IMR-90 (cell line): ENCODE measurements around the gene EIF2S1. TPM values are rescaled to one million over a fixed set of nuclear protein-coding genes. Genes with fewer than 3 reads are reported as not detected.

Source experiments
- ATAC-seq: fragments of 200-7000 bp; cut with Tn5 transposase; 2 replicates; pipeline ENCODE4 v1.9.1; 2020; ENCODE audit warnings: low read depth, mild to moderate bottlenecking, moderate library complexity
- BruUV-seq: library from RNA; stranded (reverse); fragments of 400-500 nt; replicated peaks from 2 replicates; lab custom pipeline; 2021; lab: Mats Ljungman, UMichigan
- CTCF ChIA-PET: fragments of 300-600 bp; formaldehyde crosslinking; extraction: SDS; loops from one replicate; lab custom pipeline; 2021; ENCODE audit warnings: antibody characterized with exemption; lab: Yijun Ruan, JAX
- POLR2A ChIA-PET: fragments of 300-600 bp; sonication (Branson Sonifier 250); formaldehyde crosslinking; loops from one replicate; lab custom pipeline; 2022; ENCODE audit warnings: antibody characterized with exemption; ENCODE audit not compliant: unreplicated experiment; lab: Charles Lee
- DNase-seq: peaks from one replicate; pipeline ENCODE4 v3.0.0; 2013
- H2AFZ ChIP-seq: replicated peaks from 2 replicates; pipeline ENCODE3; 2013; ENCODE audit warnings: low read length, mild to moderate bottlenecking; ENCODE audit not compliant: poor library complexity
- H2AK5ac ChIP-seq: 2 replicates; pipeline ENCODE4 v1.6.1; 2013; ENCODE audit warnings: low read depth, low read length, inconsistent platforms
- H2AK9ac ChIP-seq: replicated peaks from 2 replicates; pipeline ENCODE3; 2013; ENCODE audit warnings: mild to moderate bottlenecking, low read depth, low read length, moderate library complexity; ENCODE audit not compliant: poor library complexity
- H2BK120ac ChIP-seq: 2 replicates; pipeline ENCODE4 v1.6.1; 2013; ENCODE audit warnings: low read depth, low read length, inconsistent platforms
- H2BK15ac ChIP-seq: 3 replicates; pipeline ENCODE4 v1.6.1; 2013; ENCODE audit warnings: low read depth, low read length, inconsistent platforms
- H2BK20ac ChIP-seq: 2 replicates; pipeline ENCODE4 v1.6.1; 2013; ENCODE audit warnings: low read depth, mild to moderate bottlenecking, inconsistent platforms, low read length, moderate library complexity
- H2BK5ac ChIP-seq: 2 replicates; pipeline ENCODE4 v1.6.1; 2013; ENCODE audit warnings: mild to moderate bottlenecking, low read depth, low read length, inconsistent platforms; ENCODE audit not compliant: poor library complexity, severe bottlenecking
- H3K14ac ChIP-seq: replicated peaks from 2 replicates; pipeline ENCODE4 v1.6.1; 2013; ENCODE audit warnings: low read depth, low read length, inconsistent platforms
- H3K18ac ChIP-seq: 2 replicates; pipeline ENCODE4 v1.6.1; 2013; ENCODE audit warnings: low read depth, low read length, control low read depth
- H3K23ac ChIP-seq: 2 replicates; pipeline ENCODE4 v1.6.1; 2013; ENCODE audit warnings: low read depth, low read length, inconsistent platforms
- H3K27ac ChIP-seq: 2 replicates; pipeline ENCODE4 v1.5.1; 2013; ENCODE audit warnings: mild to moderate bottlenecking, control low read depth, low read length; ENCODE audit not compliant: insufficient read depth
- H3K27me3 ChIP-seq: 2 replicates; pipeline ENCODE4 v1.6.1; 2013; ENCODE audit warnings: low read length; ENCODE audit not compliant: control insufficient read depth, insufficient read depth
- H3K36me3 ChIP-seq: 2 replicates; pipeline ENCODE4 v1.6.1; 2013; ENCODE audit warnings: low read length, mixed read lengths; ENCODE audit not compliant: control insufficient read depth, insufficient read depth
- H3K4ac ChIP-seq: 2 replicates; pipeline ENCODE4 v1.6.1; 2013; ENCODE audit warnings: low read depth, low read length, inconsistent platforms
- H3K4me1 ChIP-seq: 2 replicates; pipeline ENCODE4 v1.6.1; 2013; ENCODE audit warnings: low read length, mixed read lengths; ENCODE audit not compliant: control insufficient read depth, insufficient read depth
- H3K4me2 ChIP-seq: 2 replicates; pipeline ENCODE4 v1.6.1; 2013; ENCODE audit warnings: low read depth, mild to moderate bottlenecking, control low read depth, low read length, moderate library complexity
- H3K4me3 ChIP-seq: 2 replicates; pipeline ENCODE4 v1.5.1; 2013; ENCODE audit warnings: low read depth, mild to moderate bottlenecking, control low read depth, low read length, moderate library complexity; ENCODE audit not compliant: insufficient read depth
- H3K56ac ChIP-seq: 2 replicates; pipeline ENCODE4 v1.6.1; 2013; ENCODE audit warnings: low read length, inconsistent platforms; ENCODE audit not compliant: insufficient read depth; ENCODE audit errors: extremely low read depth
- H3K79me1 ChIP-seq, 2 experiments: 2 replicates each; pipeline ENCODE4 v1.6.1; 2013; ENCODE audit warnings: low read length in 2 of 2, inconsistent platforms in 1 of 2, low read depth in 1 of 2
- H3K9ac ChIP-seq: 2 replicates; pipeline ENCODE4 v1.6.1; 2013; ENCODE audit warnings: low read depth, low read length, control low read depth
- H3K9me1 ChIP-seq: 2 replicates; pipeline ENCODE4 v1.6.1; 2013; ENCODE audit warnings: low read length, inconsistent platforms; ENCODE audit not compliant: insufficient read depth
- H3K9me3 ChIP-seq: 2 replicates; pipeline ENCODE4 v1.6.1; 2013; ENCODE audit warnings: low read length; ENCODE audit not compliant: control insufficient read depth, insufficient read depth
- H4K20me1 ChIP-seq: 2 replicates; pipeline ENCODE4 v1.6.1; 2013; ENCODE audit warnings: low read length, inconsistent platforms; ENCODE audit not compliant: insufficient read depth
- H4K5ac ChIP-seq: 2 replicates; pipeline ENCODE4 v1.6.1; 2013; ENCODE audit warnings: mild to moderate bottlenecking, low read depth, low read length, control low read depth
- H4K8ac ChIP-seq, 2 experiments: 2 replicates each; pipeline ENCODE4 v1.6.1; 2013; ENCODE audit warnings: low read depth in 2 of 2, low read length in 2 of 2, control low read depth in 1 of 2, inconsistent platforms in 1 of 2
- H4K91ac ChIP-seq: 2 replicates; pipeline ENCODE4 v1.6.1; 2013; ENCODE audit warnings: low read depth, low read length, inconsistent platforms; ENCODE audit not compliant: insufficient read depth
- BHLHE40 ChIP-seq: fragments of 150-350 bp; IDR thresholded peaks from 2 replicates; pipeline ENCODE4 v1.6.1; 2016; ENCODE audit warnings: mild to moderate bottlenecking, low read depth, low read length
- CHD1 ChIP-seq: IDR thresholded peaks from 2 replicates; pipeline ENCODE4 v1.6.1; 2012; ENCODE audit warnings: low read depth, low read length, improper control_type of control experiment
- FOS ChIP-seq: fragments of 150-350 bp; IDR thresholded peaks from 2 replicates; pipeline ENCODE4 v1.6.1; 2016; ENCODE audit warnings: low read depth, low read length
- MAZ ChIP-seq: IDR thresholded peaks from 2 replicates; pipeline ENCODE4 v1.6.1; 2012; ENCODE audit warnings: low read depth, mild to moderate bottlenecking, low read length, improper control_type of control experiment, moderate library complexity, borderline replicate concordance
- NFE2L2 ChIP-seq: fragments of 150-350 bp; IDR thresholded peaks from 2 replicates; pipeline ENCODE4 v1.6.1; 2016; ENCODE audit warnings: low read depth, mild to moderate bottlenecking, low read length
- POLR2A ChIP-seq: IDR thresholded peaks from 2 replicates; pipeline ENCODE4 v1.6.1; 2012; ENCODE audit warnings: mild to moderate bottlenecking, low read depth, low read length
- WGBS, 2 experiments: methylation state at CpG; one replicate each; pipeline versions ENCODE4 v1.1.5 to v1.1.7; 2013; ENCODE audit warnings: missing lambda C conversion rate in 2 of 2; ENCODE audit not compliant: insufficient read length in 1 of 2; ENCODE audit errors: extremely low coverage in 2 of 2; 5-methylcytosine and 5-hydroxymethylcytosine counted together
- dilution Hi-C: fragments of 300-500 bp; cut with HindIII; formaldehyde crosslinking; loops from one replicate; pipeline ENCODE4 v1.14.3; 2018; ENCODE audit warnings: low sequenced_read_pairs; ENCODE audit not compliant: unreplicated experiment
- in situ Hi-C: fragments of 300-500 bp; cut with MboI; formaldehyde crosslinking; loops from 3 replicates; pipeline ENCODE4 v1.14.3; 2019; ENCODE audit warnings: low sequenced_read_pairs, inconsistent platforms, mixed read lengths
- intact Hi-C: fragments of 100-400 bp; cut with micrococcal nuclease; formaldehyde crosslinking; loops from 2 replicates; pipeline ENCODE4 v1.10.0; 2022
- polyA plus RNA-seq, 3 experiments: library from polyadenylated mRNA; depleted of rRNA; stranded (reverse); fragments of >200 nt; gene quantifications; 2 replicates each; pipeline ENCODE4 v1.2.3, GENCODE V29; 2012; ENCODE audit warnings: low replicate concordance in 1 of 3
- total RNA-seq: library from RNA; depleted of rRNA; stranded (reverse); fragments of >200 nt; gene quantifications from 2 replicates; pipeline ENCODE4 v1.2.3, GENCODE V29; 2012

EIF2S1 gene
- total and polyA plus RNA-seq, 2 of the 4 experiments (the other 2 are of a cell fraction): 57.9 to 125 TPM

DNA sequence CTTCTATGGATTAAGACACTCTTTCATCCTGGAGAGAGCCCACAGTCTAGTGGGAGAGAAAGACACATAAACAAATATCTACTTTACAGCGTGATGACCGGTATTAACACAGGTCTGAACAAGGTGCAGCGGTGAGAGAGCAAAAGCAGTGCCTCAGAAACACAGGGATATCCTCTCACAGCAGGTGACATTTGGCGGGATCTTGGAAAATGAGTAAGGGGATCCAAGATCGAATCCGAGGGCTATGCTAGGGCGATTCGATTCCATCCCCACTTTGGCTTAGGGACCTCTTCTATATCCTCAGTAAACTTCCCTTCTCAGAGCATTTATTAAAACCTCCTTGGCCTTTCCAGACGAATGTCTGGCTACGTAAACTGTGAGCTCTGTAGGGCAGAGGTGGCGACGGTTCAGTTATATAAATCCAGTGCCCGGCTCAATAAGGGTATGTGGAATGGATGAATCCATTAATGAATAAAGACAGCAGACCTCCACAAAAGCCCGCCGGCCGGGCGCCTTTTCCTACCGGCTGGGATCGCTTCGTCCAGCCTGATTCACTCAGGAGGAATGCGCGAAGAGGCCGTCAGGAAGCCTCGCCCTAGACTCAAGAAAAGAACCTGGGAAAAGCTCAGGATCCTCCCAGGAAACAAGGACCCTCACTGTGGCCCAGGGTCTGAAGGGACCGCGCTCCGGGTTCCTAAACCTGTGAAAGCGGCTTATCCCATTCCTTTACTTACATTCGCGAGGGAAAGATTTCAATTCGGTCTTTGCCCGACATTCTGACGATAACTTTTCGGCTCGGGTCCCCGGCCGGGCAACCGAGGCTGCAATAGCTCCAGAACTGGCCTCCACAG lies 979 bp upstream of the EIF2S1 start:
- TF ChIP-seq FOS: no peak; the same call in 1 of the 2 replicates
- peak; percentile 94 for TF ChIP-seq CHD1
- TF ChIP-seq MAZ: no peak
- no peak for TF ChIP-seq NFE2L2
- TF ChIP-seq POLR2A: peak; percentile 90
- TF ChIP-seq BHLHE40: no peak
- intact Hi-C loops (loop anchor here (1.0 kb wide), 1 partner anchor 118 kb away; the partner anchor contains the start of gene PALS1), dilution Hi-C loops (no loop called here), in situ Hi-C loops (no loop called here)
- CTCF ChIA-PET: interaction anchor here (0.5 to 1.6 kb wide), 19 partner anchors 8 to 506 kb away, joined by 3 to 9 read pairs (median 3); no protein-coding TSS in a partner anchor
- H2AK9ac ChIP-seq: peak overlapping the region; percentile 93
- peak overlapping the region; percentile 65 for H2BK5ac ChIP-seq
- no peak overlapping the region for H2BK20ac ChIP-seq
- H2BK120ac ChIP-seq: no peak overlapping the region; the same call in 1 of the 2 replicates
- peak overlapping the region; percentile 78 for H3K4ac ChIP-seq
- H3K27ac ChIP-seq: peak overlapping the region; percentile 63
- H3K4me2 ChIP-seq: peak overlapping the region; percentile 85
- H3K36me3 ChIP-seq: no peaks in the 10 kb centered on the region; the same call in 1 of the 2 replicates
- peak overlapping the region; percentile 2; the same call in 1 of the 2 replicates for H4K5ac ChIP-seq
- peaks cover 2% of the 10 kb centered on the region; the same call in 1 of the 2 replicates for H3K4me1 ChIP-seq
- POLR2A ChIA-PET: no interaction called here
- H2AK5ac ChIP-seq: peak overlapping the region; percentile 82; the same call in 1 of the 2 replicates
- WGBS, 2 experiments: 0% methylated on average over 4 of the region's 38 CpGs; no CpG with 5 or more reads in 1 of the 2 experiments
- DNase-seq: peak; percentile 63
- peak overlapping the region; percentile 87 for H3K56ac ChIP-seq
- peaks cover 0 to 27% of the 10 kb centered on the region in 2 experiments; a peak in 2 of 4 replicates for H3K79me1 ChIP-seq
- no peak overlapping the region for H2BK15ac ChIP-seq
- H3K4me3 ChIP-seq: peak overlapping the region; percentile 53
- H4K20me1 ChIP-seq: peaks cover 19% of the 10 kb centered on the region
- H3K23ac ChIP-seq: peak overlapping the region; percentile 83
- peak overlapping the region; percentile 87 for H2AFZ ChIP-seq
- H3K9me3 ChIP-seq: no peaks in the 10 kb centered on the region
- peak overlapping the region; percentile 1; the same call in 1 of the 2 replicates for H3K18ac ChIP-seq
- H3K9ac ChIP-seq: peak overlapping the region; percentile 65
- H3K14ac ChIP-seq: peak overlapping the region; percentile 83
- ATAC-seq: peak; percentile 30
- H4K91ac ChIP-seq: peak overlapping the region; percentile 68
- no peaks in the 10 kb centered on the region for H3K27me3 ChIP-seq
- TSS peak; percentile 41 for BruUV-seq
- peak overlapping the region; percentile 33 to 83 for H4K8ac ChIP-seq
- H3K9me1 ChIP-seq: peaks cover 2% of the 10 kb centered on the region; the same call in 1 of the 2 replicates
